ENCODE results near the gene CCDC61.

Gene CCDC61

DNA sequence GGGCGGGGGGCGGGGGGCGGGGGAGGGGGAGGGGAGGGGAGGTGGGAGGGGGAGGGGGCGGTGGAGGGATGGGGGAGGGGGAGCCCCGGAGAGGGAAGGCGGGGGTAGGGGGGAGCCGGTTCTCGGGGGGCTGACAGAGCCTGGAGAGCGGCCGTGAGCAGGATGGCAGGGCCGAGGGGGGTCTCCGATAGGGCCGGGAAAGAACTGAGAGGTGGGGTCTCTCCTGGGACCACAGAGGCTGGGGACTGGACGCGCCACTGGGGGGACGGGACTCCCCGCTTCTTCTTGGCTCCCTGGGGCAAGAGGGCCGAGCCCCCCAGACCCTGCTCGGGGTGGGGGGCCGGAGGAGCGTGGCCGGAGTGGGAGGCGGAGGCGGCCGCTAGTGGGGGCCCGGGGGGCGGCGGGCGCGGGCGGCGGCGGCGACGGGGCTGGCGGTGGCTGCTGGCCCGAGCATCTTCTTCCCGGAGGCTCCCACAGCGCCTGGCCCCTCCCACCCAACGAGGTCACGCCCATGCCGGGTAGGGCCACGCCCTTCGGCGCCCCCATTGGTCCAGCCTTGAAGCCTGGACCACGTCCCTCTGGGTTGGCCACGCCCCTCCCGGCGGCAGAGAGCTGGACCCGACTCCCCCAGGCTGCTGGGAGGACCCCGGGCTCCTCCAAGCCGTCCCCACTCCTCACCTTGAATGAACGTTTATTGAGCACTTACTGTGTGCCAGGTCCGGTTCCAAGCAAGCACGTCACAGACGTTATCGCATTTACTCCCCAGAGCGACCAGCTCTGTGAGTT, 21.5 kb upstream of the CCDC61 start, which contains the start of gene NOVA2:
NOVA2 (minus strand) TSS at position 313 of the 786 bp plus-strand sequence. CDS start 514 bp downstream, outside the sequence.
- DNase-seq = peak; percentile 31

GRCh38 chr19:45975306-45976070, 19.8 kb upstream of the CCDC61 start:
- no peak for DNase-seq

DNA sequence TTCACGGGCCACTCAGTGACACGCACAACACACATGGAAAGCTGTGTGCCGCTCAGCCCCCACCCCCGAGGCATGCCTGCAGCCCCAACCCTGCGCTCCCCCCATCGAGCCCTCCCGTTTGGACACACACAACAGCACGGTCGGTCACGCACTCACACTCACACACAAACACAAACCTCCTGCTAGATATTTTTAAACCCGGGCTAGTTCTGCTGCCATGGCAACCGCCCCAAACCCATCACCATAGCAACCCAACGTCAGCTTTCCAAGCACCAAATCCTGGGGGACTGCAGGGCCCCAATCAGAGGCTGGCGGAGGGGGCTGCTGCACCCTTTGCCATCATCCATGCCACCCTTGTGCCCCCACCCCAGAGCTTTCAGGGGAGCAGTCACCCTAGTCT, 19.1 kb upstream of the CCDC61 start:
- no peak for DNase-seq

- no peak for DNase-seq
Observed at GRCh38 chr19:45978156-45978555, 17.1 kb upstream of the CCDC61 start.

GRCh38 chr19:45981350-45981749, 13.9 kb upstream of the CCDC61 start:
- DNase-seq = no peak

- no peak for DNase-seq
Observed at GRCh38 chr19:45985321-45985720, 9.9 kb upstream of the CCDC61 start.

GRCh38 chr19:45990113-45990728, 5.0 kb upstream of the CCDC61 start:
- DNase-seq = no peak

DNA sequence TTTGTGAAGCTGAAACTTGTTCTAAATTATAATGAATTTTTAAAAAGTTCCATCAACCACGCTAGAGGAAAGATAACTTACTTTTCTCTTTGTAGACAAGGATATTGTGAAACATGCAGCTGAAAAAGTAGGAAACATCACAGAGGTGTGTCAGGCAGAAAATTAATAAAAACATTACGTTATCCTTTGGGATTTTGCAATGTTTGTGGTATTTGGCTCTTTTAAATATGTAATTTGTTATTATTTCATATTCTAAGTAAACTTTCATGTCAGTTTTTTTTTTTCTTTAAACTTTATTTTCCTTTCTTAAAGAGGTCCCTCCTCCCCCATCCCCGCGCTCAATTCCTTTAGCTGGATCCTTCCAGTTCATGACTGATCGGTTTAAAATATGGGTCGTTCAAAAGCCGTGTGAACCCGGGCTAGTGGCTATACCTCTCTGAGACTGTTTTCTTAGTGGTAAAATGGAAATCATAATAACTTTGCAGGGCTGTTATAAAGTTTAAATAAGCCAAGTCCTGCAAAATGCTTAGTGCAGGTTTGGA, 740 bp upstream of the CCDC61 start:
- DNase-seq = no peak

DNA sequence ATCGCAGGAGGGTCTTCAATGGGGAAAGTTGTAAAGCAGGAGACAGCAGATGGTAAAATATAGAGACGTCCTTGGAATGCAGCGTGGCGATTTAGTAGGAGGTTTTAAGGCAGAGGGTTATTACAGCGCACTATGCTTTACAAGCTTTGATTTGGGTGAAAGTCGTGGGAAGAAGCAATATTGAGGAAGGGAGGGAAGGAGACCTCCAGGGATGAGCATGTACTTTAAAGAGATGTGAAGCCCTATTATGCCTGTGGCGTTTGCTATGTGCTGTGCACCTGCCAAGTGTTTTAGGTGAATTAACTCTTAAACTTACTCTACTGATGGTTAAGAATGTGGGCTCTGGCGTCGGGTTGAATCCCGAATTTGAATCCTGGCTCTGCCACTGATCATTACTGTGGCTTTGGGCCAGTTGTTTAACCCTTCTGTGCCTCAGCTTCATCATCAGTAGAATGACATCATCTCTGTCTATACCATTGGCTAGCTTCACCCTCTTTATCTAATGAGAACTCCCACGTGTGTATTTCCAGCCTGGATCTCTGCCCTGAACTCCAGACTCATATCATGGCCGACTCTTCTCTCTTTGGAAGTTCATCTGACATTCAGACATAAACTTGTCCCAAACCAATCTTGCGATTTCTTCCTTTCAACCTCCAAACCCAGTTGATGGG, 583 bp downstream of the CCDC61 start:
- no peak for DNase-seq

DNA sequence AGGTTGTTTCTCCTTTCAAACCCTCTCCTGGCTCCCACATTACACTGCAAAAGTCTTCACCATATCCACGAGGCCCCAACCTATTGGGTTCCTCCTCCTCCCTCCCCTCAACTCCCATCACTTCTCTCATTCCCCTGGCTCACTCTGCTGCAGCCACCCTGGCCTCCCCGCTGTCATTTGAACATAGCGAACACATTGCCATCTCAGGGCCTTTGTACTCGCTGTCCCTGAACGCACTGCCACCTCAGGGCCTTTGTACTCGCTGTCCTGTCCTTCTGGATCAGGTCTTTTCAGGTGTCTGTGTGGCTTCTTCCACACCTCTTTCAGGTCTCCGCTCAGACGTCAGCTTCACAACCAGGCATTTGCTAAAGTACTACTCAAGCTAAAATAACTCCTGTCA, 1.7 kb downstream of the CCDC61 start:
- no peak for DNase-seq

DNA sequence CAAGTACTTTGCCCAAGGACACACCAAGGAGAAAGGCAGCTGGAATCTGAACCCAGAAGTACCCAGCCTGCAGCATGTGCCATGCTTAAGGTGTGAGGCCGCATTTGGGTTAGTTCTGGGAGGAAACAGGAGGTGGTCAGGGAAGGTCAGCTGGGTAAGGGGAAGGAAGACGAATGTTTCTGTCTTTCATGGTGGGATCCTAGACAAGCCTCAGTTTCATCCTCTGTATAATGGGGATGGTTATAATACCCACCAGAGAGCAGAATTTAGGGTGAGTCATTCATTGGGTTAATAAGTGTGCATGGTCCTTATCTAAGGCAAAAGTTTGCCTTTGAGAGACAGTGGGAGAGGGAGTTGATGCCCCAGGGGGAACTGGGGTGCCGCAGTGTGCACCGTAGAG, 3.6 kb downstream of the CCDC61 start:
- DNase-seq = no peak

DNA sequence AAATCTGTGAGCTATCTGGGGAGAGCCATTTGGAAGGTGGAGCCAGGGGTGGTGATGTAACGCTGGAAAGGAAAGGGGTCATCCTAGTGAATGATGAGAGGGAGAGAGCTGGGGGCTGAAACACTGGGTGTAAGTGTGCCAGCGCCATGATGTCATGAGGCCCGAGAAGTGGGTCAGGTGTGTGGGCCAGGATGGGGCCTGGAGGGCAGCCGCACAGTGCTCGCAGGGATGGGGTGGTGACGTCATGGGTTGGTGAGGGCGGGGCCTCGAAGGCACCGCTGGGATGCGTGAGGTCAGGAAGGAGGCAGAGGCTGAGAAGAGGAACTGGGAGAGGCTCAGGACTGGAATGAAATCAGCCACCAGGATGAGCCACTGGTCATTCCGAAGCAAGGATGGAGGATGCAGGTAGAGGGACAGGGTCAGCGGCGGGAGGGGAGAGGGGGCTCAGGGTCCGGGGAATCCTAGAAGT, 4.4 kb downstream of the CCDC61 start:
- DNase-seq = peak; percentile 54

DNA sequence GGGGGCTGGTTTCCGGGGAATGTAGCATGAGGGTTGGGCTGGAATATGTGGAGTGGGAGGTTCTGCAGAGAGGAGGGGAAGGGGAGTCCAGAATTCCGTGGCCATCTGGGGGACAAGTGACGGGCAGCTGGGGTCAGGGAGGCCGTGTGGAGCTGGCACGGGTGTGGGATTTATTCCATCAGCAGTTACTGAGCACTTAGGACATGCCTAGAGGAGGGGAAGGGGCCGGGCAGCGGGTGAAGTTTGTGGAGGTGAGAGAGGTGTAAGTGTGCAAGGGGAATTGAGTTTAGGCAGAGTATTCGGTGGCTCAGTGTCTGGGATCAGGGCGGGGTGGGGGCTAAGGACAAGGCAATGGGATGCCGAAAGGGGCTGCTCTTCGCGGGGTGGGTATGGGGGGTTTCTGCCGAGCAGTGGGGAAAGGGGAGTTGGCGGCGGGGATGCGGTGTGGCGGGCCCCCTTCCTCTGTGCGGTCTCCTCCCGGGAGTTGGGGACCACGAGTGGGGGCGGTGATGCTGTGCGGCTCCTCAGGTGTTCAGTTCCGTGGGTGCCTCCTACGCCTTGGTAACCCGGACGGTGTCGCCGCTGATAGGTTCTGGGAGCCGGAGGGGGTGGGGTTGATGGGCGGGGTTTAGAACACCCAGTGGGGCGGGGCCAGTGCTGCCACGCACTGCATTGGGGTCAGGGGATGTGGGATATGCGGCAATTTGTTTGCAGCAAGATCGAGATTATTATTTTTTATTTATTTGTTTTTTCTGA, 5.4 kb downstream of the CCDC61 start:
- DNase-seq = peak; percentile 61

GRCh38 chr19:46002678-46003275, 7.5 kb downstream of the CCDC61 start:
- DNase-seq = no peak

DNA sequence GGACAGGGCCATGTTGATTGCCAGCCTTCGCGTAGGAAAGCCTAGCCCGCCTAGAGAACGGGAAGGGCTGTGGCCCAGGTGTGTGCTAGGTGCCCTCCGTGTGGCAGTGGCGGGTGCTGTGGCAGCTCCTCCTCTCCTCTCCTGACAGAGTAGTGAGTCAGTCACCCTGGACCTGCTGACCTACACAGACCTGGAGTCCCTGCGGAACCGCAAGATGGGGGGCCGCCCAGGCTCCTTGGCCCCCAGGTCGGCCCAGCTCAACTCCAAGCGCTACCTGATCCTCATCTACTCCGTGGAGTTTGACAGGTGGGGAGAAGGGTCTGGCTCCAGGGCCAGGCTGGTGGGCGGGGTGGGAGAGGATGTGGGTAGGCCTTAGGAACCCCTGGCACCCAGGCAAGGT, 11.1 kb downstream of the CCDC61 start:
- no peak for DNase-seq

GRCh38 chr19:46009530-46010510, 14.6 kb downstream of the CCDC61 start:
- DNase-seq = peak; percentile 66

- no peak for DNase-seq
Observed at GRCh38 chr19:46014534-46014933, 19.3 kb downstream of the CCDC61 start.

DNA sequence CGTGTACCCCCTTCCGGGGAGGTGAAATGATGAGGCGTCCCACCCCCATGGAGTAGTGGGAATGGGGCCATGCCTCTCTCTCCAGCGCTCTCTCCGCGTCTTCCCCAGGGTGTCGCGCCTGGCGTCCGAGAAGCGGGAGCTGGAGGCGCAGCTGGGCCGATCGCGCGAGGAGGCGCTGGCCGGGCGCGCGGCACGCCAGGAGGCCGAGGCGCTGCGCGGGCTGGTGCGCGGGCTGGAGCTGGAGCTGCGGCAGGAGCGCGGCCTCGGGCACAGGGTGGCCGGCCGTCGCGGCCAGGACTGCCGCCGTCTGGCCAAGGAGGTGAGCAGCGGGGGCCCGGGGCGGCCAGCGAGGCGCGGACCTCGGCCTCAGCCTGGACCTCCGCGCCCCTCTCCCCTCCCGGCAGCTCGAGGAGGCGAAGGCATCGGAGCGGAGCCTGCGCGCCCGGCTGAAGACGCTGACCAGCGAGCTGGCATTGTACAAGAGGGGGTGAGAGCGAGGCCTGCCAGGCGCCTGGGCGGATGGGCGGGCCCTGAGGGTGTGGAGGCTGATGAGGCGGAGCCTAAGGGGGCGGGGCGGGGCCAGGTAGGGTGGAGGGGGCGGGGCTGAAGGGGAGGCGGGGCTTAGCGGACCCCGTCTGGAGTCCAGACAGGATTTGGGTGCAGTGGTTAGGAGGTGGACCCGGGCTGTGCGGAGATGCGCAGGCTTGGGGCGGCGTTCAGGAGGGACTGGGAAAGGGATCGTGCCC, 19.8 kb downstream of the CCDC61 start:
- peak; percentile 86 for DNase-seq

DNA sequence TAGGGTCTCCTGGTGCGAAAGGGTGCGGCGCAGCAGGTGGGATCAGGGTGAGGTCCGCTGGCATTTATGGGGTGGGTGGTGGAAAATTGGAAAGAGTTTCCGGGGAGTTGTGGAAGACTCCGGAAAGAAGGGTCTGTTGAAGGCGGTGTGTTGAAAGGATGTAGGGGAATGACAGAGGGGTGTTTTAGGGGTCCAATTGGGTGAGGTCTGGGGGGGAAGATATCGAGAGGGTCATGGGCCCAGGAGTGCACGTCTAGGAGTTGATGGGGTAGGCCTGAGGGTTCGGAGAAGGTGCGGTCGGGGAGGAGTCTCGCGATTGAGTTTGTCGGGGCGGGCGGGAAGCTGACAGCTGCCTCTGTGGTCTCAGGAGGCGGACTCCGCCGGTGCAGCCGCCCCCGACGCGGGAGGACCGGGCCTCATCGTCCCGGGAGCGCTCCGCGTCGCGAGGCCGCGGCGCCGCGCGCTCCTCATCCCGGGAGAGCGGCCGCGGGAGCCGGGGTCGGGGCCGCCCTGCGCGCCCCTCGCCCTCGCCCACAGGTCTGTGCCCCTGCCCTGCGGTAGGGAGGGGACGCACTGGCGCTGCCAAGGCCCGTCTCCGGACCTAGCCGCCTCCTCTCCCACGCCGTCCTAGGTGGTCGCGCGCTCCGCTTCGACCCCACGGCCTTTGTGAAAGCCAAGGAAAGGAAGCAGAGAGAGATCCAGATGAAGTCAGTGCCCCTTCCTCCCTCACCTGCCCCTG, 20.6 kb downstream of the CCDC61 start:
- DNase-seq = peak; percentile 28

Measured in NCI-H774 (cell line).